Measurements from ENCODE around the gene SUN5. TPM values are rescaled to one million over a fixed set of nuclear protein-coding genes. Genes with fewer than 3 reads are reported as not detected.

SUN5 gene
- total RNA-seq, 1 donor from 2014 or later: not detected

DNA sequence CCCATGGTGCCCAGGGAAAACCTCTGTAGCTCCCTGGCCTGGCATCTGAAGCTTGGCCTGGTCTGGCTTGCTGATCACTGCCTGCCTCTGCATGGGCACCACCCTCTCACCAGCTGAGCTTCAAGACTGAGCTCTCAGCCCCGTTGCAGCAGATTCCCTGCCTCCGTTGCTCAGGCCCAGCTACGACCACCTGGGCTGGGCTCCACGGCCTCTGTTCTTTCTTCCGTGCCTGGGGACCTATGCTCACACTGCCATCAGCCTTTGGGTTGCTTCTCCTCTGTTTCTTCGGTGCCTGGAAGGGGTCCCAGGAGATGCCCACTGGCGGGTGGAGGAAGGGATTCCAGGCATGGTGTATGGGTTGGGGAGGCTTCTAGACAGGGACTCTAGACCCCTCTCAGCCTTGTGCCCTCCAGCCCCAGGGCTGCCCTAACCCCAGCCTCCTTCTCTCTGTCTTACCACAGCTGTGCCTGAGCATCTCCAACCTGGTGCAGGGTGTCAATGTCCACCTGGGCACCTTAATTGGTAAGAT lies 12.4 kb upstream of the SUN5 start:
- no peak for ATAC-seq
- no peak for DNase-seq
- intact Hi-C loops (cut with micrococcal nuclease): no loop called here

DNA sequence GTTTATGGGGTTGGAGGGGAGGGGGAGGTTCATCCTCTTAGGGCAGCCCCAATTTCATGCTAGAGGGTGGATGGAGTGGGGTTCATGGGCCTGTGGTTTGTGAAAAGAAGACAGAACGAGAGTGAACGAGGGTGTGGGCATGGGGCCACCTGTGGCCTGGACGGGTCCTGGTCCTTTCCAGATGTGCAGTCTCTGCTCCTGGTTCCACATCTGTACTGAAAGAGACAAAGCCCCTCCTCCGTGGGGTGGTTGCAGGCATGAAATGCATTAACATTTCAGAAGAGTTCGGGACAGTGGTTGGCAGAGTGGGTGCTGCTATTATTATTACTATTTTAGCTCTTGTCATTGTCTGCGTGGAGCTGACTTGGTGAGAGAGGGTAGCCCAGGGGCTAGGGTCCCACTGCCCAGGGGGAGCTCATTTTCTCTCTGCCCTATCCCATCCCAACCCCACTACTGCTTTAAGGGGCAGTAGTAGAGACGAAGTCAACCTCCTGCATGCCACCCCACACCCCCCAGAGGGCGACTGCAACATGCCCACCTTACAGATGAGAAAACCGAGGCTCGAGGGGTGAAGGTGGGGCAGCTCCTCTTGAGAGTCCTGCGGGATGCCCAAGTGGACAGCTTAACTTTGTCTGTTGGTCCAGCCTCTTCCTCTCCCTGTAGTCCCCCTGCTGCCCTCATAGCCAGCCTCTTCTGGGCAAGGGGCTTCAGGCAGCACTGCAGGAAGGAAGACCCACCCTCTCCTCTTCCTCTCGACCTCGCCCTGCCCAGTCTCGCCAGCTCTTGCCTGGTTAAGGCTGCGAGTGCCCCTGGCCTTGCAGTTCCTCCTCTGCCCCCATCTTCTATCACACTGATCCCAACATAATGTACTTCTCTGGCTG lies 11.7 kb upstream of the SUN5 start:
- intact Hi-C loops (cut with micrococcal nuclease): no loop called here
- ATAC-seq: no peak

DNA sequence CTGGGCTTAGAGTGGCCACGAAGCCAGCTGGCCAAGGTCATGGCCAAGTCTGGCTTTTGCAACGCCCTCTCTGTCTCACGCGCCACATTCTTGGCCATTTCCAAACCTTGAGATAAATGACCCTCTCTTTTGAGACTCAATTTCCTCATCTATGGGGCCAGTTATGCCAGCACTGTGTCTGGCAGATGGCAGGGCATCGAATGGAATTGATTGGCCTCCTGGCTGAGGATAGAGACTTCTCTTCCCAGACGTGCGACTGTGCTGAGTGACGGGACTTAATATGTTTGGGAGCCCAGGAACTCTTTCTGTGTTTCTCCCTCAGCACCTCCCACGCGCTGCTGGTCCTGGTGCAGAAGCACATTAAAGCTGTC lies 10.9 kb upstream of the SUN5 start:
- DNase-seq: no peak
- intact Hi-C loops (cut with micrococcal nuclease): no loop called here
- ATAC-seq: no peak

More for the DNA sequence above, 11.7 kb upstream of the SUN5 start:
- no peak for DNase-seq

GRCh38 chr20:33014336-33015113 lies 10.3 kb upstream of the SUN5 start:
- ATAC-seq (no peak), DNase-seq (no peak)
- intact Hi-C loops (cut with micrococcal nuclease): no loop called here

GRCh38 chr20:33013701-33014326 lies 9.6 kb upstream of the SUN5 start:
- intact Hi-C loops (cut with micrococcal nuclease): no loop called here
- no peak for ATAC-seq
- DNase-seq: no peak

GRCh38 chr20:33012327-33013189 lies 8.3 kb upstream of the SUN5 start:
- DNase-seq (no peak), ATAC-seq (no peak)
- intact Hi-C loops (cut with micrococcal nuclease): no loop called here

GRCh38 chr20:33010674-33011449 lies 6.6 kb upstream of the SUN5 start:
- no peak for DNase-seq
- intact Hi-C loops (cut with micrococcal nuclease): no loop called here
- no peak for ATAC-seq

DNA sequence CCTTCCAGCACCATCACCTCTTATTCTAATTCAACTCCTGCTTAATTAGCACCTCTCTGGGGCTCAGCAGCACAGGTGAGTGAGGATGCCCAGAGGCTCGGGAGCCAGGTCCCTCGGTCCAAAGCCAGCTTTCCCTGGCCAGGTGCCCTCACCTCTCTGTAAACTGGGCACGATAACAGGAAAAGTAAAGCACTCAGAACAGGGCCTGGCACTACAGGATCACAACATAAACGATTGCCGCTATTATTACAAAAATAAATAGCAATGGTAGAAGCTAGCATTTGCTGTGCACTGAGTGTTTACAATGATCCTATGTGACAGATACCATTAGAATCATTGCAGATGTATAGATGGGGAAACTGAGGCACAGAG lies 5.9 kb upstream of the SUN5 start:
- no peak for ATAC-seq
- intact Hi-C loops (cut with micrococcal nuclease): no loop called here
- no peak for DNase-seq

- ATAC-seq (no peak), DNase-seq (no peak)
- intact Hi-C loops (cut with micrococcal nuclease): no loop called here
These were observed 5.2 kb upstream of the SUN5 start for GRCh38 chr20:33009214-33010132.

DNA sequence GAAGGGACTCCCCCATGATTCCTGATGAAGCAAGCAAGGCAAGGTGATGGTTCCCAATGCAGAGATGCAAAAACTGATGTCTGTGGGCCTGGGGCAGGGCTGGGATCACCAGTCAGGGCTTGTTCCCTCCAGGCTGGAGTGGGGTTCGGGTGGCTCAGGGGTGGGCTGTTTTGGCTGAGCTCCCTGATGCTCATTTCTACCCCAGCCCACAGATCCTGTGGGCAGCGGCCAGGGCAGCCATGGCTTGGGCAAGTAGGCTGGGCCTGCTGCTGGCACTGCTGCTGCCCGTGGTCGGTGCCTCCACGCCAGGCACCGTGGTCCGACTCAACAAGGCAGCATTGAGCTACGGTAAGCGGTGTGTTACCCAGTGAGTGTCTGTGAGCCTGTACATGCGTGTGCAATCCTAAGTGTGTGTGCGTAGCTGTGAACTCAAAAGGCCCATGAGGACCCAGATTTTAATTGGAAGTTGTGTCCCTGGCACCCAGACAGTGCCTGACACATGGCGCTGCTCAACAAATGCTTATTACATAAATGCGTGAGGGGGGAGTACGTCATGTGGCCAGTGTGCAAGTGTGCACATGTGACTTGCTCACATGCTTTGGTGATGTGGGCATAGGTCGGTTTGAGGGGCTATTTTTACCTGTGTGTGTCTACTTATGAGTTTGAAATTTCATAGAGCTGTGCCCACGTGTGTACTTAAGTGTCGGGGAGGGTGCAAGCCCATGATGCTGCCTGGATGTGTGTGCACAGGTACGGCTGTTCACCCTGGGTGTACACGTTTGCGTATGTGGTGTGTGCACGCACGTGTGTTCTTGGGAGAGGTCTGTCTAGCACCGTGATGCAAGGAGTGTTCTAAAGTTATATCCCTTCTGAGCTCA lies 4.3 kb upstream of the SUN5 start:
- no peak for ATAC-seq
- no peak for DNase-seq
- intact Hi-C loops (cut with micrococcal nuclease): no loop called here

GRCh38 chr20:33007376-33008335 lies 3.4 kb upstream of the SUN5 start, which contains the start of gene BPIFB2:
Gene BPIFB2 (plus strand): TSS chr20:33007704. CDS start chr20:33008575, 871 bp downstream.
- DNase-seq: no peak
- no peak for ATAC-seq
- intact Hi-C loops (cut with micrococcal nuclease): no loop called here

DNA sequence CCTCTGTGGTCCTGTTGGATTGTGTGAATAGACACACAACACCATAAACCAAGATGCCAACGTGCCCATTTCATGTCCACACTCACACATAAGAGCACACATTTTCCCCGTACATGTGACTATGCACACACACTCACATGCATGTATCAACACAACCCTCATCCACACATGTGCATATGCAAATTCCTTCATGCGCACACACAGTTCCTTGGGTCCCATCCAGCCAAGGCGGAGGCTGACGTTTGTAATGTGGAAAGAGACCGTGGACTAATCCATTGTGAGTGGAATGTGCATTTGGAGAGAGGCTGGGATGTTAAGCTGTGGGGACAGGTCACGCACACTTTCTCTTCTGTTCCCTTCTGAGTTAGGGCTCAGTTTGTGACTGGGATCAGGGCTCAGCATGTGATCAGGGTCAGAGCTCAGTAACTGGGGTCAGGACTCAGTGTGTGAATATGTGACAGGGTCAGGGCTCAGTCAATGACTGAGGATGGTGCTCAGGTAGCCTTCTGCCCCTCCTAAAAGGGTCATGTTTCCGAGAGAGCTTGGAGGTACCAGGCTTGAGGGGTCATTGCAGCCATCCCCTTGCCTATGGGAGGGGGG lies 2.6 kb upstream of the SUN5 start:
- ATAC-seq (no peak), DNase-seq (no peak)
- intact Hi-C loops (cut with micrococcal nuclease): no loop called here

- intact Hi-C loops (cut with micrococcal nuclease): no loop called here
- DNase-seq (no peak), ATAC-seq (no peak)
These were observed 1.9 kb upstream of the SUN5 start for GRCh38 chr20:33005908-33006775.

DNA sequence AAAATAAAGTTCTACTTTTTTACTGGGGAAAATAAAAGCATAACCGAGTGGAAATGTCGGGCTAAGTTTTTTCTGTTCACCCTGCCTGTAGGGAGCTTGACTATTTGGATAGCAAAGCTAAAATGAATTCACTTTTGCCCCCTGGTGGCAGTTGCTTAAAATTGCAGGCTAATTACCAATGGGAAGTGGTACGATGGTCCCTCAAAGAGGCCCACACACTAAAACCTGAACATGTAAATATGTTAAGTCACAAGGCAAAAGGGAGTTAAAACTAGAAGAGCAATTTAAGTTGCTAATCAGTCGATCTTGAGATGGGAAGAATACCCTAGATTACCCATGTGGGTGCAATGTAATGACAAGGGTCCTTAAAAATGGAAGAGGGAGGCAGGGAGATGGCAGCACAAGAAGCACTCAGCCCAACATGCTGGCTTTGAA lies 916 bp upstream of the SUN5 start:
- no peak for DNase-seq
- intact Hi-C loops (cut with micrococcal nuclease): no loop called here
- ATAC-seq: no peak

Data from left ventricle myocardium superior (tissue), 1 donor.